Tibial nerve (tissue), 4 donors: Measurements from ENCODE around the gene ADAM33. TPM values are rescaled to one million over a fixed set of nuclear protein-coding genes. Genes with fewer than 3 reads are reported as not detected.

Experiments
- DNase-seq, 2 donors: peaks; one replicate each; pipeline ENCODE4 v3.0.0-alpha.2; 2019; ENCODE audit warnings: low spot score in 2 of 2
- H3K27ac ChIP-seq, 4 donors: fragments of 200-600 bp; sonication (generic) in 3 of 4; one replicate each; pipeline ENCODE4 v1.5.1; 2017 to 2019; ENCODE audit warnings: mild to moderate bottlenecking in 1 of 4
- H3K27me3 ChIP-seq, 2 donors: fragments of 200-600 bp; sonication (generic) in 1 of 2; one replicate each; pipeline versions ENCODE4 v1.5.1 to v1.6.0; 2017 to 2019
- H3K36me3 ChIP-seq, 3 donors: fragments of 200-600 bp; sonication (generic); one replicate each; pipeline ENCODE4 v1.5.1; 2018 to 2019
- H3K4me1 ChIP-seq, 4 donors: fragments of 200-600 bp; sonication (generic) in 3 of 4; one replicate each; pipeline ENCODE4 v1.5.1; 2017 to 2019
- H3K4me3 ChIP-seq, 4 donors: fragments of 200-600 bp; sonication (generic) in 3 of 4; one replicate each; pipeline ENCODE4 v1.5.1; 2017 to 2019; ENCODE audit warnings: mild to moderate bottlenecking in 1 of 4, moderate library complexity in 1 of 4
- H3K9me3 ChIP-seq, 4 donors: fragments of 200-600 bp; sonication (generic) in 3 of 4; one replicate each; pipeline ENCODE4 v1.5.1; 2017 to 2019
- CTCF ChIP-seq, 5 experiments: fragments of 200-600 bp in 3 of 5; fragments of 450-650 bp in 2 of 5; sonication (generic) in 3 of 5; IDR thresholded peaks; one replicate each; pipeline ENCODE4 v1.5.1; 2016 to 2019; ENCODE audit warnings: antibody characterized with exemption in 5 of 5, mild to moderate bottlenecking in 3 of 5, moderate library complexity in 2 of 5
- EP300 ChIP-seq, 2 donors: sonication (generic); formaldehyde crosslinking; IDR thresholded peaks; one replicate each; pipeline ENCODE4 v1.6.1; 2017; ENCODE audit warnings: antibody characterized with exemption in 2 of 2, mild to moderate bottlenecking in 1 of 2
- POLR2A ChIP-seq, 2 donors: fragments of 450-650 bp; IDR thresholded peaks; one replicate each; pipeline ENCODE4 v1.6.1; 2017; ENCODE audit warnings: antibody characterized with exemption in 2 of 2, mild to moderate bottlenecking in 2 of 2, moderate library complexity in 2 of 2
- WGBS, 2 donors: methylation state at CpG; one replicate each; pipeline ENCODE4 v1.1.5; 2018; 5-methylcytosine and 5-hydroxymethylcytosine counted together
- total RNA-seq, 4 donors: library from RNA; depleted of rRNA; stranded (reverse); fragments of >200 nt; gene quantifications; one replicate each; pipeline ENCODE4 v1.1.0, GENCODE V29; 2016

The ADAM33 gene
- total RNA-seq, 4 donors from 2014 or later: 162 to 385 (median 274) TPM

- Histone ChIP-seq H3K9me3 (peaks cover 0 to 8% (median 0%) of the 10 kb centered on the region in 4 donors), H3K27me3 (no peaks in the 10 kb centered on the region), H3K27ac (no peak overlapping the region), H3K36me3 (no peaks in the 10 kb centered on the region), H3K4me3 (no peak overlapping the region), H3K4me1 (no peaks in the 10 kb centered on the region)
- 90 to 93% methylated on average over 5 of the region's 5 CpGs for WGBS, 2 donors
- DNase-seq: no peak
- TF ChIP-seq POLR2A (IDR thresholded peaks at IDR 0.05) (no peak), CTCF (IDR thresholded peaks at IDR 0.05) (no peak), EP300 (IDR thresholded peaks at IDR 0.05) (no peak)
Measured at GRCh38 chr20:3694864-3695263, 13.1 kb upstream of the ADAM33 start.

- TF ChIP-seq EP300 (IDR thresholded peaks at IDR 0.05): no peak
- no peak for TF ChIP-seq POLR2A (IDR thresholded peaks at IDR 0.05)
- TF ChIP-seq CTCF (IDR thresholded peaks at IDR 0.05): no peak
- no peaks in the 10 kb centered on the region for H3K36me3 ChIP-seq
- WGBS, 2 donors: 86 to 94% methylated on average over 4 to 13 of the region's 13 CpGs
Measured at GRCh38 chr20:3693376-3693775, 11.6 kb upstream of the ADAM33 start.

GRCh38 chr20:3692706-3693294 is 11.0 kb upstream of the ADAM33 start:
- no peaks in the 10 kb centered on the region for H3K27me3 ChIP-seq
- 88 to 95% methylated on average over 18 to 22 of the region's 23 CpGs for WGBS, 2 donors
- peaks cover 0 to 5% (median 0%) of the 10 kb centered on the region in 4 donors for H3K4me1 ChIP-seq
- no peak overlapping the region for H3K4me3 ChIP-seq
- H3K27ac ChIP-seq: no peak overlapping the region
- DNase-seq: no peak
- no peaks in the 10 kb centered on the region for H3K36me3 ChIP-seq
- H3K9me3 ChIP-seq: peaks cover 0 to 8% (median 0%) of the 10 kb centered on the region in 4 donors
- TF ChIP-seq EP300 (IDR thresholded peaks at IDR 0.05) (no peak), CTCF (IDR thresholded peaks at IDR 0.05) (no peak), POLR2A (IDR thresholded peaks at IDR 0.05) (no peak)

More at GRCh38 chr20:3693376-3693775, 11.6 kb upstream of the ADAM33 start:
- no peak for DNase-seq
- Histone ChIP-seq H3K4me3 (no peak overlapping the region), H3K9me3 (peaks cover 0 to 8% (median 0%) of the 10 kb centered on the region in 4 donors), H3K27ac (no peak overlapping the region), H3K27me3 (no peaks in the 10 kb centered on the region), H3K4me1 (peaks cover 0 to 2% (median 0%) of the 10 kb centered on the region in 4 donors)

- H3K4me3 ChIP-seq: no peak overlapping the region
- H3K9me3 ChIP-seq: peaks cover 0 to 8% (median 0%) of the 10 kb centered on the region in 4 donors
- H3K4me1 ChIP-seq: peaks cover 0 to 14% (median 6%) of the 10 kb centered on the region in 4 donors
- no peaks in the 10 kb centered on the region for H3K27me3 ChIP-seq
- no peak for TF ChIP-seq EP300 (IDR thresholded peaks at IDR 0.05)
- no peak for TF ChIP-seq POLR2A (IDR thresholded peaks at IDR 0.05)
- TF ChIP-seq CTCF (IDR thresholded peaks at IDR 0.05): no peak
- no peak overlapping the region for H3K27ac ChIP-seq
- no peaks in the 10 kb centered on the region for H3K36me3 ChIP-seq
- WGBS, 2 donors: 67 to 88% methylated on average over 3 to 8 of the region's 9 CpGs
- no peak for DNase-seq
Measured at GRCh38 chr20:3691897-3692296, 10.1 kb upstream of the ADAM33 start.

DNA sequence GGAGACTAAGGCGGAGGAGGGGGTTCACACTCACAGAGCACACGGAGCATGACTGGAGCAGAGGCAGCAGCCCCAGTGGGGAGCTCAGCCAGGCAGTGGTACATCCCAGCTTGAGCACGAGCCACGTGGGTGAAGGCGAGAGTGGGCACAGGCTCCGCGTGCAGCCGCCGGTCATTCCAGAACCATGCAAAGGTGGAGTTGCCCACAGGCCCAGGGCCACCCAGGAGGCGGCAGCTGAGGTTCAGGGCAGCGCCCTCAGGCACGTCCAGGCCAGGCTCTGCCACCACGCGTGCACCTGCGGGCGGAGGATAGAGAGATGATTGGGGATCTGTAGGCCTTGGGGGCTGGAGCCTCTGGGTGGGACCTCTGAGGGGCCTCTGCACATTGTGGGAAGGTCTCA is 9.5 kb upstream of the ADAM33 start:
- H3K4me1 ChIP-seq: peaks cover 0 to 20% (median 11%) of the 10 kb centered on the region in 4 donors
- no peak for DNase-seq
- H3K27ac ChIP-seq: no peak overlapping the region
- peaks cover 0 to 3% (median 0%) of the 10 kb centered on the region in 4 donors for H3K9me3 ChIP-seq
- no peaks in the 10 kb centered on the region for H3K36me3 ChIP-seq
- H3K4me3 ChIP-seq: no peak overlapping the region
- TF ChIP-seq EP300 (IDR thresholded peaks at IDR 0.05) (no peak), CTCF (IDR thresholded peaks at IDR 0.05) (no peak), POLR2A (IDR thresholded peaks at IDR 0.05) (no peak)
- WGBS, 2 donors: 87 to 98% methylated on average over 10 to 16 of the region's 16 CpGs
- no peaks in the 10 kb centered on the region for H3K27me3 ChIP-seq
